D721Med (cell line): Measurements from ENCODE around the gene VAV1.
"Not testable (repeated sequence)": the region's sequence is repeated elsewhere in the genome, so short reads cannot be mapped to it uniquely, and the experiment has no call there.

Experiments used
- DNase-seq: peaks from one replicate; pipeline ENCODE4 v3.0.0; 2011; ENCODE audit warnings: low spot score; ENCODE audit not compliant: insufficient read length
- FAIRE-seq: peaks from 2 replicates; lab custom pipeline; 2011; peaks lifted over from hg19 to GRCh38; lab: Jason Lieb, UNC
- TF ChIP-seq, protein P1 (sequence below): IDR thresholded peaks from 2 replicates; pipeline ENCODE4 v1.5.1; 2012; ENCODE audit warnings: mild to moderate bottlenecking, control low read depth; ENCODE audit not compliant: insufficient read depth; ENCODE audit errors: missing control alignments

The VAV1 gene

DNA sequence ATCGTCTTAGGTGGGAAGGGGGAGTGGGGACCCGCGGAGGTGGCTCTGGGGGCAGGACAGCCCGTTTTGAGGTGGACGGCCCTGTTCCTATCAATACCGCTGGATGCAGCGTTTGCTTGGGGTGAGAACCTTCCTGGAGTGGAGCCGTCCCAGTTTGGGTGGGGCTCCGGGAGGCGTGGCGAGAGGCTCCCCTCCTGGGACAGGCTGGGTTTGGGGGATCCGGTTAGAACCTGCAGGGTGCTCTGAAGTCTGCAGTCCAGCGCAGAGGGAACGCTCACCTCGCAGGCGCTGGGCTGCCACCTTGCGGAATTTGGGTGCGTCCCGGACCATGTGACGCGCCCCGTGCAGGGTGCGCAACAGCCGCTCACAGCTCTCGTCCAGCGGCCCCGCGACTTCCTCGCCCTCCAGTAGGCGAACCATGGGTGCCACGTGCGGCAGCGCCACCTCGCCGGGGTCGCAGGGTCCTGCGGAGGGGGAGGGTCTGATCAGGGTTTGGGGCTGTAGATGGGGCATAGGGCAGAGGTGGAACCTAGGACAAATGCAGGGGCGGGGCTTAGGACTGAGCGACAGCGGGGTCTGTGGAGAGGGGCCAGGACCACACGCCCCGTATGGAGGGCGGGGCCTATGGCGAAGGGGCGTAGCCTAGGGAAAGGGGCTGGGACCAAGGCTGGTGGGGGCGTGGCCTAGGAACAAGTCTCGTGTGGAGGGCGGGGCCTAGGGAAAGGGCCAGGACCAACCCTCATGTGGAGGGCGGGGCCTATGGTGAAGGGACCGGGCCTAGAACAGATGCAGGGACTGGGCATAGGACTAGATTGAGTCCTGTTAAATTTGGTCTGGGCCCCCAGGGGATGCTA, 19.1 kb upstream of the VAV1 start:
- FAIRE-seq (no peak), DNase-seq (no peak)
- TF ChIP-seq, protein P1, sequence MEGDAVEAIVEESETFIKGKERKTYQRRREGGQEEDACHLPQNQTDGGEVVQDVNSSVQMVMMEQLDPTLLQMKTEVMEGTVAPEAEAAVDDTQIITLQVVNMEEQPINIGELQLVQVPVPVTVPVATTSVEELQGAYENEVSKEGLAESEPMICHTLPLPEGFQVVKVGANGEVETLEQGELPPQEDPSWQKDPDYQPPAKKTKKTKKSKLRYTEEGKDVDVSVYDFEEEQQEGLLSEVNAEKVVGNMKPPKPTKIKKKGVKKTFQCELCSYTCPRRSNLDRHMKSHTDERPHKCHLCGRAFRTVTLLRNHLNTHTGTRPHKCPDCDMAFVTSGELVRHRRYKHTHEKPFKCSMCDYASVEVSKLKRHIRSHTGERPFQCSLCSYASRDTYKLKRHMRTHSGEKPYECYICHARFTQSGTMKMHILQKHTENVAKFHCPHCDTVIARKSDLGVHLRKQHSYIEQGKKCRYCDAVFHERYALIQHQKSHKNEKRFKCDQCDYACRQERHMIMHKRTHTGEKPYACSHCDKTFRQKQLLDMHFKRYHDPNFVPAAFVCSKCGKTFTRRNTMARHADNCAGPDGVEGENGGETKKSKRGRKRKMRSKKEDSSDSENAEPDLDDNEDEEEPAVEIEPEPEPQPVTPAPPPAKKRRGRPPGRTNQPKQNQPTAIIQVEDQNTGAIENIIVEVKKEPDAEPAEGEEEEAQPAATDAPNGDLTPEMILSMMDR = peak; percentile 33

DNA sequence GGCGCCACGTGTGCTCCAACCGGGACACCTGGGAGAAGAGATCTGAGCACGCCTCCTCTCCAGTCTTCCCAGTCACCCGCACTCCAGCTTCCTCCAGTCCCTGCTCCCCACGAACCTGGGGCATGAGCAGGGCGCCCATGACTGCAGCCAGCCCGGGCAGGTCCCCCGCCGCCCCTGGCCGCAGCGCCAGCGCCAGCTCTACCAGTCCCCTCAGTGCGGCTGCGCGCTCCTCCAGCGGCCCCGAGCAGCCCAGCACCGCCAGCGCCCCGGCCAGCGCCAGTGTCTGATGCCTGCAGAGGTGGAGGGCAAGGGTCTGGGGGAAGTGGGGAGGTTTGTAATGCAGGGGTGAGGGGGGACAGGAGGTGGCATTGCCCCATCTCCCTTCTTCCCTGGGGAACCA, 18.4 kb upstream of the VAV1 start:
- no peak for DNase-seq
- FAIRE-seq = no peak
- TF ChIP-seq, protein P1 = no peak

DNA sequence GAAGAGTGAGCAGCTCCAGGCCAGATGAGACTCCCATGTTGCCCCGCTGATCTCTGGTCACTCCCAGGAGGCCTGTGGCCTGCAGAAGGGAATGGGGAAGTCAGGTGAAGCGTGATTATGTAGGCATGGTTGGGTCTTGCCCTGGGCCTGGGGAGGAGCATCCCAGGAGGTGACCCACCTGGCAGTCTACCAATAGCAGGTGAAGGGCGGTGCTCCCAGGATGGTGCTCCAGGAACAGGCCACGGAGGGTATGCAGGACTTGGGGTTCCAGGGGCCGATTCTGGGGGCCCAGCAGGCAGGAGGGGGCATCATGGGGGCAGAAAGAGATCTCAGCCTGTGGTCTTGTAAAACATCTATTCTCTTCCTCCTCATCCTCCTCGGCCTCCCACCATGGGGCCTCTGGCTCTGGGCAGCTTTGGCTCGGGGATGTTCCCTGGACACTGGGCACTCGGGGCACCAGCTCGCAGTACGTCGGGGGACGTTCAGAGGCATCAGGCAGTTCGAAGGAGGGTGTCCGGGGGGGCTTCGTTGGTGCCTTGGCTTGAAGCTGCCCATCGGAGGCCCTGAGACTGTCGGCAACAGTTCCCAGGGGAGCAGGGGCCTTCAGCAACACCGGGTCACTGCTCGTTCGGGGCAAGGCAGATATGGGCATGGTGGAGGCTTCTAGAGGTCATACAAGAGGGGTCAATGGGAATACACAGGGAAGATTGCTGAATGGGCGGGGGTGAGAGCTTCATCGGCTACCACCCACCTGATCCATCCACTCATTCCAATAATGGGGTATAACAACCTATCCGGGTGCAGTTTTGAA, 17.6 kb upstream of the VAV1 start:
- no peak for DNase-seq
- TF ChIP-seq, protein P1 = no peak
- FAIRE-seq = no peak

DNA sequence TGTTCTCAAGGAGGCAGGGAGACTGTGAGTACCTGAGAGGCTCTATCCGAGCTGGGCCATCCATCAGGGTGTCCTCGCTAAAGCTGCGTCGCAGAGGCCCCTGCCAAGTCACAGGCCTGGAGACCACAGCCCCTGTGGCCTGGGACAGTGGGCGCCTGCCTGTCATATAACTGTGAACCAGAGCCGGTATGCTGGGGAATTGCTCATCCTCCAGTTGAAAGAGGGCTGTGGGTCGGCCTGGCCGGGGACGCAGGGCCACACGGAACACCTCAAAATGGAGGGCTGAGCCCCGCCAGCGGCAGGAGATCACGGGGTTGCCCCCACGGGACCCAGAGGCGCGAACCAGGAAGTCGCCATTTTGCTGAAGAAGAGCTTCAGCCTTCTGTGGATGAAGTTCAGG, 11.9 kb upstream of the VAV1 start:
- no peak for FAIRE-seq

DNA sequence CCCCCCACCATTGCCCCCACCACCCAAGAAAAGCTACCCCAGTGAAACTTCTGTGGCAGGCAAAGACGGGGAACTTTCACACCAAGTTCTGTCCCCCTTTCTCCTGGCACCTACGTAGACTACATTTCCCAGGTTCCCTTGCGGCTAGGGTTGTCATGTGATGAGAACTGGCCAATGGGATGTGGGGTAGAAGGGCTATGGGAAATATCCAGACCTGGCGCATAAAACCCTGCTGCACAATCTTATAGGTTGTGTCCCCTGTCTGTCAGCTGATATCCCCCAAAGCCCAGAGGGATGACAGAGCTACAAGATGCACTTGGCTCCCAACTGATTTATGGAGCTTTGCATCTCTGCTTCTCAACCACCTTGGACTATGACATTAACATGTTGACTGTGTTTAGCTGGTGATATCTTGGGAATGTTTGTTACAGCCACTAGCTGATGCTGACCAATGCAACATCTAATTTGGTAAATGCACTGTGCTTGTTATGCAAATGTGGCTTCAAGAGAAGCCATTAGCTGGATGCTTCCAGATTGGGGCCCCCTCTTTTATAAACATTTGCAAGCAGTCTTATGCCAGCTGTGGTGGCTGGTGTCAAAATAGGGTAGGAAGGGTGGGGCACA, 11.3 kb upstream of the VAV1 start:
- TF ChIP-seq, protein P1 = no peak
- DNase-seq = no peak
- no peak for FAIRE-seq

More for the DNA sequence above, 11.9 kb upstream of the VAV1 start:
- no peak for DNase-seq
- TF ChIP-seq, protein P1 = no peak

DNA sequence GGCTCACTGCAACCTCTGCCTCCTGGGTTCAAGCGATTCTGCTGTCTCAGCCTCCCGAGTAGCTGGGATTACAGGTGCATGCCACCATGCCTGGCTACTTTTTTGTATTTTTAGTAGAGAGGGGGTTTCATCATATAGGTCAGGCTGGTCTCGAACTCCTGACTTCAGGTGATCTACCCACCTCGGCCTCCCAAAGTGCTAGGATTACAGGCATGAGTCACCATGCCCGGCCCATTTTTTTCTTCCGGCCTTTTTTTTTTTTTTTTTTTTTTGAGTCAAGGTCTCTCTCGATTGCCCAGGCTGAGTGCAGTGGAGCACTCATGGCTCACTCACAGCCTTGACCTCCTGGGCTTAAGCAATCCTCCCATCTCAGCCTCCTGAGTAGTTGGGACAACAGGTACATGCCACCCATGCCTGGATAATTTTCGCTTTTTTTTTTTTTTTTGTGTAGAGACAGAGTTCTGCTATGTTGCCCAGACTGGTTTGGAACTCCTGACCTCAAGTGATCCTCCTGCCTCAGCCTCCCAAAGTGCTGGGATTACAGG, 10.2 kb upstream of the VAV1 start:
- DNase-seq, FAIRE-seq: not testable (repeated sequence)

DNA sequence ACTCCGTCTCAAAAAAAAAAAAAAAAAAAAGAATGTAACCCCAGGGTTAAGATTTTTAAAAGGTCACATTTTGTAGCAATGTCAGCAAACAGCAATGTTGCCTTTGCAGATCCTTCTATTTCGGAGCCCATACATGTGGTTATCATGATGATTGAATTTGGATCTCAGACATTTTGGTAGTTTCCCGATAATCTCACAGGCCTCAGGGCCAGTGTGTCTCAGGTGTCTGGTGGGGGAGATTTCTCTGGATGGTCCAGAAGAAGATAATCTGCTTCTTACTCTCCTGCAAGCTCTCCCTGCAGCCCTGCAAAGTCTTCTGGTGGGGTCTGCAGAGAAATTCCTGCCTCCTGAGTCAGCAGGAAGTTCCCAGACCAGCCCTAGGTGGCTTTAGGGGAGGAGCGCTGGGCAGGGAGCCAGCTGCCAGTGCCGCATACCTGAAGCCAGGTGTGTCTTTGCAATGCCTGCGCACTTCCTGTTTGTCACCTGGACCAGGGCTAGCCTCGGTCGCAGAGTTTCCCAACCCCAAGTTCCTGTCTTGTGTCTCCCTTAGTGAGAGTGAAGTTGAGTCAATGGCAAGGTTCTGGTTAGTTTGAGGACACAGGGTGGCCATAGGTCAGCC, 6.7 kb upstream of the VAV1 start:
- DNase-seq = no peak
- no peak for FAIRE-seq
- TF ChIP-seq, protein P1 = no peak
